ENCODE results near the gene TMEM235. TPM values are rescaled to one million over a fixed set of nuclear protein-coding genes. Genes with fewer than 3 reads are reported as not detected.
A peak's percentile ranks its signal among the peaks of the same experiment; 100 is the strongest.

The TMEM235 gene
- total and polyA plus RNA-seq, 10 donors = not detected

GRCh38 chr17:78279360-78279990 lies 48.0 kb downstream of the TMEM235 start:
- WGBS, 5 donors = 87 to 93% (median 90%) methylated on average over 5 of the region's 5 CpGs
- intact Hi-C loops (cut with DNase I; ENCODE audit: low total_unique reads) = no loop called here
- Histone ChIP-seq H3K4me3 (no peak overlapping the region), H3K27me3 (replicated peaks in 1 of 7) (peaks cover 0 to 8% (median 0%) of the 10 kb centered on the region in 7 donors), H3K36me3 (no peaks in the 10 kb centered on the region), H3K4me1 (peaks cover 0 to 27% (median 0%) of the 10 kb centered on the region in 6 donors), H3K9me3 (no peaks in the 10 kb centered on the region), H3K27ac (no peak overlapping the region)
- TF ChIP-seq POLR2AphosphoS5 (IDR thresholded peaks at IDR 0.05) (no peak), CTCF (IDR thresholded peaks at IDR 0.05 in 8 of 11, conservative IDR thresholded peaks at IDR 0.05 in 3 of 11) (no peak), POLR2A (IDR thresholded peaks at IDR 0.05) (no peak)
- no peak for DNase-seq

- TF ChIP-seq POLR2A (IDR thresholded peaks at IDR 0.05) = no peak
- no peak for TF ChIP-seq CTCF (IDR thresholded peaks at IDR 0.05 in 8 of 11, conservative IDR thresholded peaks at IDR 0.05 in 3 of 11)
- no peak for TF ChIP-seq POLR2AphosphoS5 (IDR thresholded peaks at IDR 0.05)
- peaks cover 0 to 27% (median 0%) of the 10 kb centered on the region in 6 donors for H3K4me1 ChIP-seq
- no peaks in the 10 kb centered on the region for H3K36me3 ChIP-seq
- no peak overlapping the region for H3K4me3 ChIP-seq
- no peak for DNase-seq
- 87 to 91% (median 87%) methylated on average over 17 of the region's 17 CpGs for WGBS, 5 donors
- no peaks in the 10 kb centered on the region for H3K9me3 ChIP-seq
- peaks cover 0 to 8% (median 0%) of the 10 kb centered on the region in 7 donors for H3K27me3 ChIP-seq (replicated peaks in 1 of 7)
- intact Hi-C loops (cut with DNase I; ENCODE audit: low total_unique reads) = no loop called here
- H3K27ac ChIP-seq = no peak overlapping the region
Observed at GRCh38 chr17:78281249-78281845, 49.9 kb downstream of the TMEM235 start.

- TF ChIP-seq POLR2A (IDR thresholded peaks at IDR 0.05) (no peak), CTCF (IDR thresholded peaks at IDR 0.05 in 8 of 11, conservative IDR thresholded peaks at IDR 0.05 in 3 of 11) (no peak), POLR2AphosphoS5 (IDR thresholded peaks at IDR 0.05) (no peak)
- Histone ChIP-seq H3K27me3 (replicated peaks in 1 of 7) (no peaks in the 10 kb centered on the region), H3K4me1 (peaks cover 0 to 24% (median under 1%) of the 10 kb centered on the region in 6 donors)
Observed at GRCh38 chr17:78284146-78284545, 52.7 kb downstream of the TMEM235 start.

GRCh38 chr17:78289004-78289403 lies 57.6 kb downstream of the TMEM235 start:
- Histone ChIP-seq H3K9me3 (no peaks in the 10 kb centered on the region), H3K27ac (no peak overlapping the region), H3K36me3 (no peaks in the 10 kb centered on the region), H3K4me1 (peaks cover 0 to 38% (median 11%) of the 10 kb centered on the region in 6 donors), H3K4me3 (no peak overlapping the region), H3K27me3 (replicated peaks in 1 of 7) (no peaks in the 10 kb centered on the region)
- 79 to 95% (median 89%) methylated on average over 6 of the region's 6 CpGs for WGBS, 5 donors
- TF ChIP-seq CTCF (IDR thresholded peaks at IDR 0.05 in 8 of 11, conservative IDR thresholded peaks at IDR 0.05 in 3 of 11) (no peak), POLR2A (IDR thresholded peaks at IDR 0.05) (no peak)
- DNase-seq = no peak
- intact Hi-C loops (cut with DNase I; ENCODE audit: low total_unique reads) = loop anchor here (5.0 kb wide), 1 partner anchor 138 kb away; no protein-coding TSS in a partner anchor

More at GRCh38 chr17:78284146-78284545, 52.7 kb downstream of the TMEM235 start:
- H3K36me3 ChIP-seq = no peaks in the 10 kb centered on the region
- intact Hi-C loops (cut with DNase I; ENCODE audit: low total_unique reads) = no loop called here
- H3K27ac ChIP-seq = peak overlapping the region in 4 of 8 donors; percentile 43 to 80 (median 66)
- no peak overlapping the region for H3K4me3 ChIP-seq
- H3K9me3 ChIP-seq = no peaks in the 10 kb centered on the region
- DNase-seq = no peak
- 55 to 82% (median 69%) methylated on average over 10 of the region's 10 CpGs for WGBS, 5 donors
